ENCODE results near the gene ENTPD2. TPM values are rescaled to one million over a fixed set of nuclear protein-coding genes. Genes with fewer than 3 reads are reported as not detected.

The ENTPD2 gene
- total and polyA plus RNA-seq, 9 of the 15 experiments (the other 6 are each of a cell fraction or from before 2014, with no cell fraction given): 0.04 to 0.60 (median 0.14) TPM; not detected in 4

DNA sequence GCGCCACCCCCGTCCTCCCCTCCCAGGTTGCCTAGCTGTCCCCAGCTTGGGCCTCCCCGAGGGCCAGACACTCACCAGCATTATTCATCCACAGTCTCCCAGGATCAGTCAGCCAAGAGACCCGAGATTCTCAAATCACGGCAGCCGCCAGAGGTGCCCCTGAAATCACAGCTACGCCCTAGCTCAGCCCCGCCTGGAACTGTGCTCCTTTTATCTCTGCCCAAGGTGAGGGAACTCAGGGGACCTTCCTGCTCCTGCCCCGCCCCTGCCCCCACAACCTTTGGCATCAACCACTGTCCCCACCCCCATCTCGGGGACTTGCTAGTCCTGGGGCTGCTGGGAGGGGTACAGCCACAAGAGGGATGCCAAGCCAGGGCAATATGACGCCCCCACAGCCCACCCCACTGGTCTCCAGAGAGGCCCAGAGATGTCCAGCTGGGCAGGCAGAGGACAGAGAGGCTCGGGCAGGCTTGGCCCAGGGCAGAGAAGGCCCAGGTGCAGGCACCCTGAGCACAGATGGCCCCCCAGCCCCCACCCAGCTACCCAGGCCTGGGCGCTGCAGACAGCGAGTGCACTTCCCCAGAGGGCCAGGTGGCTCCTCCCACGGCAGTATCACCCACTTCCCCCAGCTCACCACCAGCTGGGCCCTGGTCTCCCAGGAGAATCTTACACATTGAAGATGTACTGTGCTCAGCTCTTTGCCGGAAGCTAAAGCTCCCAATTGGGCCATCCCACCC is 21.8 kb downstream of the ENTPD2 start, which contains the start of gene FUT7:
Gene FUT7 (minus strand): TSS at position 185 of the 737 bp plus-strand sequence. CDS start 97 bp downstream, at position 88.
- H3K9ac ChIP-seq (ENCODE audit: insufficient read depth in 1 of 2, low read depth in 2 of 2, low read length in 2 of 2): no peak within 1 kb of the TSS; a peak in 1 of 4 replicates
- H3K4me1 ChIP-seq (replicated peaks in 1 of 2; ENCODE audit: control insufficient read depth in 2 of 2, insufficient read depth in 2 of 2, low read length in 2 of 2): peaks cover 9 to 82% of the 10 kb centered on the region in 2 experiments; a peak in 4 of 5 replicates
- H2AFZ ChIP-seq (ENCODE audit: low read depth, low read length): no peak within 1 kb of the TSS
- no peak for ATAC-seq
- H3K9me1 ChIP-seq (ENCODE audit: control insufficient read depth, insufficient read depth, low read length): no peaks in the 10 kb centered on the region
- CTCF ChIA-PET (ENCODE audit: low intra/inter-chr PET ratio): no interaction called here
- H3K27ac ChIP-seq (ENCODE audit: extremely low read depth, low read depth, low read length): no peak within 1 kb of the TSS
- H3K79me2 ChIP-seq (ENCODE audit: control insufficient read depth, insufficient read depth, low read length): peaks cover 3% of the 10 kb centered on the region; the same call in 1 of the 3 replicates
- POLR2A ChIA-PET: interaction anchor here (1.2 kb wide), 1 partner anchor 27 kb away, joined by 3 read pairs; no protein-coding TSS in a partner anchor
- FAIRE-seq: no peak
- no peak within 1 kb of the TSS for H3K4me2 ChIP-seq (ENCODE audit: insufficient read depth, low read length)
- no TSS peak for BruUV-seq (replicated peaks)
- WGBS (ENCODE audit: insufficient coverage, low coverage, missing lambda C conversion rate): 10% methylated on average over 14 of the region's 16 CpGs
- no peaks in the 10 kb centered on the region for H3K36me3 ChIP-seq (ENCODE audit: control insufficient read depth, insufficient read depth, low read length)
- no peak within 1 kb of the TSS for H3K4me3 ChIP-seq
- in situ Hi-C loops (cut with MboI): no loop called here
- intact Hi-C loops (cut with micrococcal nuclease): no loop called here
- H3K27me3 ChIP-seq (ENCODE audit: control insufficient read depth in 2 of 2, insufficient read depth in 2 of 2, low read length in 2 of 2): no peaks in the 10 kb centered on the region
- no peaks in the 10 kb centered on the region for H4K20me1 ChIP-seq (replicated peaks; ENCODE audit: control insufficient read depth, insufficient read depth, low read length)
- H3K9me3 ChIP-seq (replicated peaks; ENCODE audit: control insufficient read depth, insufficient read depth, low read depth, low read length): no peaks in the 10 kb centered on the region
- DNase-seq (ENCODE audit: extremely low read depth in 1 of 4, low spot score in 3 of 4): no peak
- no peak for TF ChIP-seq CTBP1 (IDR thresholded peaks at IDR 0.05; ENCODE audit: borderline replicate concordance)
- TF ChIP-seq SNIP1 (IDR thresholded peaks at IDR 0.05; ENCODE audit: low read depth): no peak
- no peak for TF ChIP-seq HNRNPLL (IDR thresholded peaks at IDR 0.05; ENCODE audit: low read depth, low read length, poor library complexity, severe bottlenecking)
- TF ChIP-seq CSDE1 (IDR thresholded peaks at IDR 0.05): no peak
- TF ChIP-seq, protein P1, sequence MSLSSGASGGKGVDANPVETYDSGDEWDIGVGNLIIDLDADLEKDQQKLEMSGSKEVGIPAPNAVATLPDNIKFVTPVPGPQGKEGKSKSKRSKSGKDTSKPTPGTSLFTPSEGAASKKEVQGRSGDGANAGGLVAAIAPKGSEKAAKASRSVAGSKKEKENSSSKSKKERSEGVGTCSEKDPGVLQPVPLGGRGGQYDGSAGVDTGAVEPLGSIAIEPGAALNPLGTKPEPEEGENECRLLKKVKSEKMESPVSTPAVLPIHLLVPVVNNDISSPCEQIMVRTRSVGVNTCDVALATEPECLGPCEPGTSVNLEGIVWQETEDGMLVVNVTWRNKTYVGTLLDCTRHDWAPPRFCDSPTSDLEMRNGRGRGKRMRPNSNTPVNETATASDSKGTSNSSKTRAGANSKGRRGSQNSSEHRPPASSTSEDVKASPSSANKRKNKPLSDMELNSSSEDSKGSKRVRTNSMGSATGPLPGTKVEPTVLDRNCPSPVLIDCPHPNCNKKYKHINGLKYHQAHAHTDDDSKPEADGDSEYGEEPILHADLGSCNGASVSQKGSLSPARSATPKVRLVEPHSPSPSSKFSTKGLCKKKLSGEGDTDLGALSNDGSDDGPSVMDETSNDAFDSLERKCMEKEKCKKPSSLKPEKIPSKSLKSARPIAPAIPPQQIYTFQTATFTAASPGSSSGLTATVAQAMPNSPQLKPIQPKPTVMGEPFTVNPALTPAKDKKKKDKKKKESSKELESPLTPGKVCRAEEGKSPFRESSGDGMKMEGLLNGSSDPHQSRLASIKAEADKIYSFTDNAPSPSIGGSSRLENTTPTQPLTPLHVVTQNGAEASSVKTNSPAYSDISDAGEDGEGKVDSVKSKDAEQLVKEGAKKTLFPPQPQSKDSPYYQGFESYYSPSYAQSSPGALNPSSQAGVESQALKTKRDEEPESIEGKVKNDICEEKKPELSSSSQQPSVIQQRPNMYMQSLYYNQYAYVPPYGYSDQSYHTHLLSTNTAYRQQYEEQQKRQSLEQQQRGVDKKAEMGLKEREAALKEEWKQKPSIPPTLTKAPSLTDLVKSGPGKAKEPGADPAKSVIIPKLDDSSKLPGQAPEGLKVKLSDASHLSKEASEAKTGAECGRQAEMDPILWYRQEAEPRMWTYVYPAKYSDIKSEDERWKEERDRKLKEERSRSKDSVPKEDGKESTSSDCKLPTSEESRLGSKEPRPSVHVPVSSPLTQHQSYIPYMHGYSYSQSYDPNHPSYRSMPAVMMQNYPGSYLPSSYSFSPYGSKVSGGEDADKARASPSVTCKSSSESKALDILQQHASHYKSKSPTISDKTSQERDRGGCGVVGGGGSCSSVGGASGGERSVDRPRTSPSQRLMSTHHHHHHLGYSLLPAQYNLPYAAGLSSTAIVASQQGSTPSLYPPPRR (CRISPR knock-in tag; IDR thresholded peaks at IDR 0.05; ENCODE audit: borderline replicate concordance): no peak
- no peak for TF ChIP-seq CBX1 (IDR thresholded peaks at IDR 0.05; ENCODE audit: low read depth)
- TF ChIP-seq HDAC1 (IDR thresholded peaks at IDR 0.05): peak in 1 of 2 experiments; percentile 52; a peak in 1 of 4 replicates
- no peak for TF ChIP-seq NCOA6 (IDR thresholded peaks at IDR 0.05)
- no peak for TF ChIP-seq RFX7 (CRISPR knock-in tag; IDR thresholded peaks at IDR 0.05)
- TF ChIP-seq MBD2 (IDR thresholded peaks at IDR 0.05; ENCODE audit: borderline replicate concordance, low read depth): no peak
- TF ChIP-seq CCNT2 (IDR thresholded peaks at IDR 0.05; ENCODE audit: borderline replicate concordance, extremely low read depth, insufficient read length, low read depth, low read length): no peak
- TF ChIP-seq IFI16 (CRISPR knock-in tag; IDR thresholded peaks at IDR 0.05): no peak
- TF ChIP-seq LCOR (CRISPR knock-in tag; IDR thresholded peaks at IDR 0.05): no peak
- no peak for TF ChIP-seq PHTF2 (CRISPR knock-in tag; IDR thresholded peaks at IDR 0.05)
- peak; percentile 92 to 94 for TF ChIP-seq KDM1A (IDR thresholded peaks at IDR 0.05)
- TF ChIP-seq GATA2 (CRISPR knock-in tag; IDR thresholded peaks at IDR 0.05): no peak
- TF ChIP-seq, protein P2, sequence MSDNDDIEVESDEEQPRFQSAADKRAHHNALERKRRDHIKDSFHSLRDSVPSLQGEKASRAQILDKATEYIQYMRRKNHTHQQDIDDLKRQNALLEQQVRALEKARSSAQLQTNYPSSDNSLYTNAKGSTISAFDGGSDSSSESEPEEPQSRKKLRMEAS (CRISPR knock-in tag; IDR thresholded peaks at IDR 0.05): no peak
- TF ChIP-seq MTA3 (IDR thresholded peaks at IDR 0.05; ENCODE audit: borderline replicate concordance): no peak

Data from K562 (cell line).